DMS79 treated with DMSO at 0.1 percent for 48 hours (cell line): ENCODE data around the gene PRXL2A.
"Not testable (repeated sequence)": the region's sequence is repeated elsewhere in the genome, so short reads cannot be mapped to it uniquely, and the experiment has no call there.

Experiments
- DNase-seq: peaks from one replicate; lab custom pipeline; 2025; lab: John Stamatoyannopoulos, UW

The PRXL2A gene, protein sequence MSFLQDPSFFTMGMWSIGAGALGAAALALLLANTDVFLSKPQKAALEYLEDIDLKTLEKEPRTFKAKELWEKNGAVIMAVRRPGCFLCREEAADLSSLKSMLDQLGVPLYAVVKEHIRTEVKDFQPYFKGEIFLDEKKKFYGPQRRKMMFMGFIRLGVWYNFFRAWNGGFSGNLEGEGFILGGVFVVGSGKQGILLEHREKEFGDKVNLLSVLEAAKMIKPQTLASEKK

DNA sequence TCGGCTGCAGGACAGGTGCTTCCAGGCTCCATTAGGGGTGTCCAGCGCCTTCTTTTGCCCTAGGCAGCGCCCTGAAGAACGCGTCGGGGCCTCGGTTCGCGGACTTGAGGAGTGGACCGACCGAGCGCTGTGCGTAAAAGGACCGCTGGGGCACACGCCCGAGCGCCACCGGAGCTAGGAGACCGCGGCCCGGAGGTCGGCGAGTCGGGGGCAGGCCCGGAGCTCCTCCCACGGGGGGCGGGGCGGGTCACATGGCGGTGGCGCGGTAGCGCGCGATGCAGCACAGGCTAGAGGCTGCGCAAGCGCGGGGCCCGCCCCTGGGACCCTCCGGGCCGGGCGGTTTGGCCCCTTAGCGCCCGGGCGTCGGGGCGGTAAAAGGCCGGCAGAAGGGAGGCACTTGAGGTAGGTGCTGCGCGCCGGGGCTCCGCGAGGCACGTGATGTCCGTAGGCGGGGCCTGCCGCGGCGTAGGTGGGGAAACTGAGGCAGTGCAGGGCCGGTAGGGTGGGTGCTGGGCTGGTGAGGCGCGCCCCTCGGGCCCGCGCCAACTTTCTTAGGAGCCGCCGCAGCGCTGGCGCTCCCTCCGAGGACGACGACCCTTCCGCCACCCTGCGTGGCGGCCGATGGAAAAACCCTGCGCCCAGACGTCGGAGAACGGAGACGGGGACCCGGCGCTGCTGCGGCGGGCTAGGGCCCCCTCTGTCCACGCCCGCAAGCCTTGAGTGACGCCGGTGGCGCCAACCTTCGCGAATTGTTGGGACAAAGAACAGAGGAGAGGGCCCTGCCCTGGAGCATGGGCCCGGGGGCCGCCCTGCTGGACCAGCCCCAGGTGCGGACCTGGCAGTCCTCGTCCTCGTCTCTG lies at the start of gene PRXL2A:
PRXL2A (plus strand) TSS at position 310 of the 860 bp plus-strand sequence. CDS start 11,917 bp downstream, outside the sequence.
- DNase-seq, result peak; percentile 39

DNA sequence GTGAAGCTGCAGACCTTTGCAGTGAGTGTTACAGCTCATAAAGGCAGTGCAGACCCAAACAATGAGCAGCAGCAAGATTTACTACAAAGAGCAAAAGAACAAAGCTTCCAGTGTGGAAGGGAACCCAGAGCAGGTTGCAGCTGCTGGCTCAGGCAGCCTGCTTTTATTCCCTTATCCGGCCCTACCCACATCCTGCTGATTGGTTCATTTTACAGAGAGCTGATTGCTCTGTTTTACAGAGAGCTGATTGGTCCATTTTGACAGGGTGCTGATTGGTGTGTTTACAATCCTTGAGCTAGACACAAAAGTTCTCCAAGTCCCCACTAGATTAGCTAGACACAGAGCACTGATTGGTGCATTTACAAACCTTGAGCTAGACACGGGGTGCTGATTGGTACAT lies 49.4 kb upstream of the PRXL2A start:
- DNase-seq, result not testable (repeated sequence)

DNA sequence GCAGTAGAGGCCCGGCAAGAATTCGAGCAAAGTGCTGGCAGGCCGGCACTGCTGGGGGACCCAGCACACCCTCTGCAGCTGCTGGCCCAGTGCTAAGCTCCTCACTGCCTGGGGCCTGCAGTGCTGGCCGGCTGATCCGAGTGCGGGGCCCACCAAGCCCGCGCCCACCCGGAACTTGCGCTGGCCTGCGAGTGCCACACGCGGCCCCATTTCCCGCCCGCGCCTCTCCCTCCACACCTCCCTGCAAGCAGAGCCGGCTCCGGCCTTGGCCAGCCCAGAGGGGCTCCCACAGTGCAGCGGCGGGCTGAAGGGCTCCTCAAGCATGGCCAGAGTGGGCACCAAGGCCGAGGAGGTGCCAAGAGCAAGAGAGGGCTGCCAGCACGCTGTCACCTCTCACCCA lies 48.7 kb upstream of the PRXL2A start:
- DNase-seq, result no peak

DNA sequence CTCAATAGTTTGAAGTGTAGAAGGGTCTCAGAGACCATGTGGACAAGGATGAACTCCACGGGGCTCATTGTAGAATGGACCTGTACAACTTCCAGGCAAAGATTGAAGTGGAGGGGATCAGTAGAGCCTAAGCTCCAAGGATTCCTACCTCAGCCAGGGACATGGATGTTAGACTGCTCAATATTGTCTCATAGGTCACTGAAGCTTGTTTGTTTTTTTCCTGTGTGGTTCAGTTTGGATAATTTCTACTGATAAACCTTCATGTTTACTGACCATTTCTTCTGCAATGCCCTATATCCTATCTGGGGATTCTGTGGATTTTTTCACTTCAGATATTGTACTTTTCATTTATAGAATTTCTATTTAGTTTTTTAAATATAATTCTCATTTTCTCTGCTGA lies 42.8 kb upstream of the PRXL2A start:
- no peak for DNase-seq

DNA sequence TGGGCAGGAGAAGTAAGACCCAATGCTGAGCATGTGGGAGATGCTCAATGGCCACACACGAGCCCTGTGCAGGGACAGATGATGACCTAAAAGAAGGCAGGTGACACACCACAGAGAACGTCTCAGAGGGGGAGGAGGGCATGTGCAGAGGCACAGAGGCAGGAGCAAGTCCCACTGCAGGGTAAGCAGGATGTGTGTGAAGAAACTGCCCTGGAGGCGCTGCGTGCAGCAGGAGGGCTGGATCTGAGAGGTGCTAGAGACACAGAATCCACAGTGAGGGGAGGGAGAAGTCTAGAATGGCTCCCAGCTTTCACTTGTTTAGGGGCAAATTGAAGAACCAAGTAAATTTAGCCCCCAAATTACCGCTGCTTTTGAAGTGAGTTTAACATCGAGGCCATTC lies 36.9 kb upstream of the PRXL2A start:
- no peak for DNase-seq

DNA sequence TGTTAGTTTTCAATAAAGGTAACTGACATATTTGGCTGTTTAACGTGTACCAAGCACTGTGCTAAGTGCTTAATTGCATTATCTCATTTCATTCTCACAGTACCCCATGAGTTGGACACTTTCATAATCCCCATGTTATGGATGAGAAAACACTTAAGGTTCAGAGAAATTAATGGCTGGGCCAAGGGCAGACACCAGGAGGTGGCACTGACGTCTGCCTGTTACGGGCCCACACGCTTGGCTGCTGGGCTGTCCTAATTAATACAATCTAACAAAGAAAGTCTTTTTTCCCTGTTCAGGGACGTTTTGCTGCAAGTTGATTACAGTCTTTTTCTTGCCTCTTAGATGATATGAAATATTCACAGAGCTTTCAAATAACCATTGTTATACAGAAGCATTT lies 35.7 kb upstream of the PRXL2A start:
- no peak for DNase-seq

DNA sequence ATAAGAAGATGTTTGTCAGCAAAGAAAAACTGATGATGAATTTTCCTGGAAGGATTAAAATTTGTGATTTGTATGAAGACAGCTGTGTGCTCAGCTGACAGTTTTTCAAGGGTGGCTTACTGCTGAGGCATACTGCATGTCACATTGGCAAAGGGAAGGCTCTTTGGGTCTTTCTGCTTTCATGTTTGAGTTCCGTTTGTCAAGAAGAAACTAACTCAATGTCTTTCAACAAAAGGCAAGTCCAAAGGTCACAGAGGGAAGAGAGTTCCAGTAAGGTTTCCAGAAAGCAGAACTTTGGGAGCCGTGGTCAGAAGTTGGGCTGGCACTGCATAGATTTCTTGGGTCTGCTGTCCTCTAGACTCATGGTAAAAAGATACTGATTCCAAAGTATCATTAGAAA lies 34.8 kb upstream of the PRXL2A start:
- no peak for DNase-seq

DNA sequence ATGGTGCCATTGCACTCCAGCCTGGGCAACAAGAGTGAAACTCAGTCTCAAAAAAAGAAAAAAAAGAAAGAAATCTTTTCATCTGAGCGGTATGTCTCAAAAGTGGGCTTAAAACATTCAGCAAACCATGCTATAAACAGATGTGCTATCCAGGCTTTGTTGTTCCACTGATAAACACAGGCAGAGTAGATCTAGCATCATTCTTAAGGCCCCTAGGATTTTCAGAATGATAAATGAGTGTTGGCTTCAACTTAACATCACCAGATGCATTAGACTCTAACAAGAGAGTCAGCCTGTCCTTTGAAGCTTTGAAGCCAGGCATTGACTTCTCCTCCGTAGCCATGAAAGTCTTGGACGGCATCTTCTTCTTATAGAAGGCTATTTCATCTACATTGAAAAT lies 28.6 kb upstream of the PRXL2A start:
- DNase-seq, result no peak

DNA sequence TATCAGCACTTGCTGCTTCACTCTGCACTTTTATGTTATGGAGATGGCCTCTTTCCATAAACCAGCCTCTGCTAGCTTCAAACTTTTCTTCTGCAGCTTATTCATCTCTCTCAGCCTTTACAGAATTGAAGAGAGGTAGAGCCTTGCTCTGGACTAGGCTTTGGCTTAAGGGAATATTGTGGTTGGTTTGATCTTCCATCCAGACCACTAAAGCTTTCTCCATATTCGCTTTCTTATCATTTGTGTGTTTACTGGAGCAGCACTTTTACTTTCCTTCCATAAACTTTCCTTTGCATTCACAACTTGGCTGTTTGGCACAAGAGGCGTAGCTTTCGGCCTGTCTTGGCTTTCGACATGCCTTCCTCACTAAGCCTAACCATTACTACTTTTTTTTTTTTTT lies 28.2 kb upstream of the PRXL2A start:
- no peak for DNase-seq

DNA sequence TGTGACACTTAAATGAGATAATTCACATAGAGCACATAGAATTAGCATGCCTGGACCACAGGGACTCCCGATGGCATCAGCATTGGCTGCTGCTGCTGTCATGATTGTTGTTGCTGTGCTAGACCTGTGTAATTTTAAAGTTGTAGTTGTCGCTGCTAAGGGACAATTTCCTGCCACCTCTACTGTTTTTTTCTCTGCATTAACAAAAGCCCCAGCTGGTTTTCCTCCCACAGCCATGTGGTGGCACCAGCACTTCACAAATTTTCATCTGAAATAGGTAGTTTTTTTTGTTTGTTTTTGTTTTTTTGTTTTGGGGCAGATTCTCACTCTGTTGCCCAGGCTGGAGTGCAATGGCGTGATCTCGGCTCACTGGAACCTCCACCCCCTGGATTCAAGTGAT lies 25.4 kb upstream of the PRXL2A start:
- peak; percentile 15 for DNase-seq

DNA sequence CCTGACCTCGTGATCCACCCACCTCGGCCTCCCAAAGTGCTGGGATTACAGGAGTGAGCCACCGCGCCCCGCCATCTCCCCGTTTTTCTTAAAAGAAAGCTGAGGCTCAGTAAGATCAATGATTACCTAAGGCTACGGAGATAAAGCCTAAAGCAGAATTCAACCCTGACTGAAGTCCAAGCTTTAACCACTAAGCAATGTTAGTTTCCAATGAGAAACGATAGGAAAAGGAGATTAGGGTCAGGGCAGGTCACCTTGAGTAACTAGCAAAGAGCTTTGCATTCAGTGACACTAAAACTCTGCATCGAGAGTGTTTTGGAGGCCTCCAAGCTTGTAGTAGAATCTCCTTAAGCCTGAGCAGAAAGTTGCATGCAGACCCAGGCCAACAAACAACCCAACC lies 17.6 kb upstream of the PRXL2A start:
- DNase-seq, result no peak

DNA sequence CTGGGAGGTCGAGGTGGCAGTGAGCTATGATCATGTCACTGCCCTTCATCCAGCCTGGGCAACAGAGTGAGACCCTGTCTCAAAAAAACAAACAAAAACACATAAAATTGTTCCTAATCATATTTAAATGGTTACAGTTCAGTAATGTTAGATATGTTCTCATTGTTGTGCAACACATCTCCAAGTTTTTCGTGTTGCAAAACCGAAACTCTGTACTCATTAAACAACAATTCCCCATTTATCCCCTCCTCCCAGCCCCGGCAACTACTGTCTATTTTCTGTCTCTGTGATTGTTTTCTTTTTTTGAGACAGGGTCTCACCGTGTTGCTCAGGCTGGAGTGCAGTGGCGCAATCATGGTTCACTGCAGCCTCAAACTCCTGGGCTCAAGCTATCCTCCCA lies 16.1 kb upstream of the PRXL2A start:
- DNase-seq, result no peak

DNA sequence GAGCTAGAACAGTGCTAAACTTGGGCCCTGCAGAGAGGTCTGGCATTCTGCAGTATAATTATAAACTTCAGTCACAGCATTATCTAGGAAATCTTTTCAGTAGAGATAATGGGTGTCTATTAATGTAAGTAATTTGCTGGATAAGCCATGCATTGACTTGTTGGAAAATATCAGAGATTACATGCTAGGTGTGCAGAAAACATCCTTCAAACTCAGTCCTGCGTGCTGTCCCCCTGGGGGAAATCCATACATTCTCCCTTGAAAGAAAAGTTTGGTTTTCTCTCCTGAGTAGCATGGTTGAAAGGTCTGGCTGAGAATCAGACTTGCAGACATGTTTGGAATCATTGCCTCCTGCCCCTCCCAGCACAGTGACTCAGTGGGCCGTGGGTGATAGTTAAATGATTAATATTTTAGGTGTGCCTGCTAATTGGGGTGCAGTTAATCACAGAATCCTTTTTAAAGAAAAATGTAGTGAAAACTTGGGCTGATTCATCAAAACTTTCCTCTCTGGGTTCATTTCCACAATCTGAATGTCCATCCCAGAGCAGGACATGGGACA lies 13.9 kb upstream of the PRXL2A start:
- no peak for DNase-seq

DNA sequence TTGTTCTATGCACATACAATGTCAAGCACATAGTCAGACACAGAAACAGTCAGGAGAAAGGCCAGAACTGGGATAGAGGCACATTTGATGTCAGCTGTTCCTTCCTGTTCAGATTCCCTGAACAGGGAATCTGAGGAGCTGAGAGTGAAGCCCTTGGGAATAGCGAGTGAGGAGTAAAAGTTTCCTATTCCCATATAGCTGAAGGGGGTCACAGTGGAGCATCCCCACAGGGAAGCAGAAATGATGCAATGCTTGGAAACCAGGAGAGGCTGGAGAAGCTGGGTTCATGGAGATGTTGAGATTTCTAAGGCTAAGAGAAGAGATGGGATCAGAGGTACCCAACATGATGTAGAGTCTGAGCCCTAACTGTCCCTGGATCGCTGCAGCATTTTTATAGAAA lies 11.3 kb upstream of the PRXL2A start:
- no peak for DNase-seq

DNA sequence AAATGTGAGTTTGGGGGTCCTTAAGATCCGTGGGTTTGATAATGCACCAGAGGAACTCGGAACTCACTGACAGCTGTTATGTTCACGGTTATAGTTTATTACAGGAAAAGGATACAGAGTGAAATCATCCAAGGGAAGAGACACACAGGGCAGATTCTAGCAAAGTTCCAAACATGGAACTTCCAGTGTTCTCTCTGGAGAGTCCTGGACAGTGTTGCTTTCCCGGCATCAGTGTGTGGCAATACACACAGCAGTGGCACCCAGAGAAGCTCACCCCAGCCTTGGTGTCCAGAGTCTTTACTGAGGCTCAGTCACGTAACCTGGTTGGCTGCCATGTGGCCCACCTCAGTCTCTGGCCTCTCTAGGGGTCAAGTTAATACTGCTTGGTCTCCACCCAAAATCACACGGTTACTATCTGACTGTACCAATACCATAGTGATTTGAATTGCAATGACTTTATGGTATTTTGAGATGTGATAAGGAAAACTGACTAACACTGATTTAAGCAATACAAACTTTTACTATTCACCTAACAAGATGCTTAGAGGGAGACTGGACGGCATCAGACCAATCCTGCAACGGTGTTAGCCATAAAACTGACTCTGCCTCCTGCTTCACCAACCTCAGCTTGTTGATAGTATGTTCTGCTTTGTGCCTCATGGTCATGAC lies 8.1 kb upstream of the PRXL2A start:
- no peak for DNase-seq

DNA sequence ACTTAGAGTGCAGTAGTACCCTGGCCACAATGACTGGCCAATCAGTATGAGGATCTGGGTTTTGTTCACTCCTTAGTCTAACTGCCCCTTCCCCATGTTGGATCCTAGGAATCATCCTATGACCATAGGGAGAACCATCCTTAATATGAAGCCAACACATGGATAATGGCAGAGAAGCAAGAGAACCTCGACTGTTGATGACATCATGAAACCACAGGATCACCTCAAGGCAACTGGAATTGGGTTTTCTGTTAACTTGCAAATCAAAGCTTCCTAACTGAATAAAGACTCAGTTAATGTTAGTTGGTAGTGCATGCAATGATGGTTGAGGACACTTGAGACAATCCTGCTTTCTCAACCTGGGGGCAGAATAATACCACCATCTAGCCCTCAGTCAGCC lies 3.3 kb upstream of the PRXL2A start:
- no peak for DNase-seq

DNA sequence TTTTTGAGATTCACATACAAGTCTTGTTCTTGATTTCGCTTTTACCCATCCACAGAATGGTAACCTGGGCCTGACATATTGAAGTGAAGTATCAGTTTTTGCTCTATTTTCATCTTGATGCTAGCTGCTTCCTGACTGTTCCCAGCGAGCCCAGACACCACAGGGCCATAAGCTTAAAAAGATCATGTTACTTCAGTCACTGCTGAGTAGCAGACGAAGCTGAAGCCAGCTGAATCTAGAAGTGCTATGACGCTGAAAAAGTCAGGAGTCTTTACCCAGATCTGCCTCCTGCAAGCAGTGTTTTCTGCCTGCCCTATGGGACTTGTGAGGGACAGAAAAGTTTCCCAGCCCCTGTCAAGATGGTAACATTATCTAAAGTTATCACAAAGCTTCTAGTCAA lies 2.7 kb upstream of the PRXL2A start:
- DNase-seq, result peak; percentile 4

DNA sequence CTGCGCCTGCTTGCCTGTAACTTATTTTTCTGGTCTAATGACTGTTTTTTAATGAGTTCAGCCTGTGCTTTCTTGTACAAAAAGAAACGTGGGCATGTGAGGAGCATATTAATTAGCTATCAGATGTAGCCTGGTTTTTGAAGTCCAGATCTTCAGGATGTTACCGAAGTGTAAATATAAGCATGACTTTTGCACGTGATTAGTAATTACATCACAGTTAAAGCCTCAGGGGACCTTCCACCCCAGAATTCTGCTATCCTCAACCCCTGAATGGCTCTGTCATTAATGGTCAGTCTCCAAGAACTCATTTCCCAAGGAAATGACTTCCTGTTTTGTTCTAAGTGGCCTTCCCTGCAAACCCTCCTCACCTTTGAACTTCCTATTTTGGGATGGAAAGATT lies 2.1 kb upstream of the PRXL2A start:
- no peak for DNase-seq

DNA sequence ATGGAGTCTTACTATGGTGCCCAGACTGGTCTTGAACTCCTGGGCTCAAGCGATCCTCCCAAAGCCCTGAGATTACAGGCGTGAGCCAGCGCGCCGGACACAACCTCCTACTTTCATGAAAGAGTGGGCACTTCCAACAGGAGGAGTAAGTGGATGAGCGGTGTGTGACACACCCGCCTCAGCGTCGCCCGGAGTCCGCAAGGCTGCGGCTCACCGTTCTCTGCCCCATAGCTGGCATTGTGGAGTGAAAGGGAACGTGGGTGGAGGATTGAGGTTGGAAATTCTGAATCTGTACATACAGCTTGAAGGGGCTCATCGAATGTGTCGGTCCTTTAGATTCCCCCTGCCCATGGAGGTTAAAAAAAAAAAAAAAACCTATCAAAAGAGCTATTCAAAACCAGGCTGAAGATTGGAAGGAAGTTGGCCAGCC lies 524 bp upstream of the PRXL2A start:
- DNase-seq, result peak; percentile 58

DNA sequence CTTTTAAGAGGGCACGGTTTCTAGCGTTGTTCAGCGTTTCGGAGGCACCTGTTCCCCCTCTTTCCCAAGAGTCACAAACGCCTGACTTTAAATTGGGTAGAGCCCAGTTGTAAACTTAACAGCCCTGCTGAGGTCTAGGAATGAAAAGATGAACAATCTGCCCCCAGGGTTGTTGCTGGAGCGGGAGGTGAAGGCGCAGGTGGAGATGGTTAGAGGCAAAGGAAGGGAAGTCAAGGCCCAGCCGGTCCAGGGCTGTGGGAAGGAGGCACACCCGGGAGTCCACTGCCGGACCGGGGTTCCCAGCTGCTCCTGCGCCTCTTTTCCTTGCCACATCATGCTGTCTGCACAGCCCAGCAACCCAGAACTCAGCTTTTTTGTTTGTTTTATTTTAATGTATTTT lies 770 bp downstream of the PRXL2A start:
- no peak for DNase-seq

DNA sequence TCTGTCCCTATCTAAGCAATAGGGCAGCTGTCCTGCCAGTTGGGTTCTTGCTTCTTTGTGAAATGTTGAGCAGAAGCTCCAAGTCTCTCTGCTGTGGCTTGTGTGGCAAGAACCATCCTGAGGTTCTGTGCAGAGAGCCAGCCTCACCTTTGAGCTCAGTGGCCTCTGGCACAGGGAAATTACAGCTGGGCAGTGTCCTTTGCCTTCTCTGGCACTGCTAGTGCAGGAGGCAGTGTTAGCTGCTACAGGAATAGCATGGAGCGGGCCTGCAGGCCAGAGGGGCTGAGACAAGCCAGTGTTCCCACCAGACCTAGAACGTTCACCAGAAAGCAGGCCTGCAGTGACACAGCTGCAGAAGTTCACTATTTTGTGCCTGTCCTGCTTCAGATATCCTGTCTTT lies 1.8 kb downstream of the PRXL2A start:
- no peak for DNase-seq

DNA sequence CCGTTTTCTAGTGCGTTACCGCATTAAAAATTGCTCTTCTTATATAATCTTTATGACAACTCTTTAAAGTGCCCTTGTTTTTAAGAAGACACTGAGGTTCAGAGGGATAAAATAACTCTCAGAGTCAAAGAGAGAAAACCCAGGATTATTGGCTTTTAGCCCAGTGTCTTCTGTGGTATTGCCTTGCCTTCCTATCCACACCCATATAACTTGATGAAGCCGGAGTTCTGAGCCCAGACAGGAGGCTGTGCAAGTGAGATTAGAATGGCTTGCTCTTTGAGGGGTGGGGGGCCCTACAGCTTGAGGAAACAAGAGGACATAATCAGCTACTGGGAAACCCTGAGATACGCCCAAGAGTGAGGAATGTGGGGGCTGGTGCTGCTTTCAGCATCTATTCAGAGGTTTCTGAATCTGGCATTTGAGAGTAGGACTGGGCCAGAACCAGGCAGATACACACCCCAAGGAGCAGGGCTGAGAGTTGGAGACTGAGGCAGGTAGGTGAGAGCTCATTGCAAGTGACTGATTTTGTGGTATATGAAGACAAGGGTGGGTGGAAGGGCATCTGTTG lies 2.3 kb downstream of the PRXL2A start:
- no peak for DNase-seq
